ENCODE measurements around the gene KCNH2.

The KCNH2 gene

GRCh38 chr7:150946421-150947240, 31.5 kb downstream of the KCNH2 start:
- no peak for DNase-seq

GRCh38 chr7:150945853-150946420, 32.2 kb downstream of the KCNH2 start:
- DNase-seq, result no peak

- no peak for DNase-seq
Observed at GRCh38 chr7:150945171-150945852, 32.8 kb downstream of the KCNH2 start.

- no peak for DNase-seq
Observed at GRCh38 chr7:150944066-150945042, 33.8 kb downstream of the KCNH2 start.

- DNase-seq, result no peak
Observed at GRCh38 chr7:150943453-150943814, 34.7 kb downstream of the KCNH2 start.

- DNase-seq, result no peak
Observed at GRCh38 chr7:150942591-150943452, 35.3 kb downstream of the KCNH2 start.

- no peak for DNase-seq
Observed at GRCh38 chr7:150942001-150942590, 36.0 kb downstream of the KCNH2 start.

- no peak for DNase-seq
Observed at GRCh38 chr7:150941351-150942000, 36.6 kb downstream of the KCNH2 start.

- no peak for DNase-seq
Observed at GRCh38 chr7:150940431-150941102, 37.6 kb downstream of the KCNH2 start.

- no peak for DNase-seq
Observed at GRCh38 chr7:150939466-150939865, 38.7 kb downstream of the KCNH2 start.

- no peak for DNase-seq
Observed at GRCh38 chr7:150939052-150939451, 39.1 kb downstream of the KCNH2 start.

GRCh38 chr7:150938566-150938965, 39.6 kb downstream of the KCNH2 start:
- no peak for DNase-seq

- DNase-seq, result peak; percentile 14
Observed at GRCh38 chr7:150937848-150938561, 40.1 kb downstream of the KCNH2 start.

- no peak for DNase-seq
Observed at GRCh38 chr7:150936018-150936417, 42.1 kb downstream of the KCNH2 start.

- no peak for DNase-seq
Observed at GRCh38 chr7:150935149-150935548, 43.0 kb downstream of the KCNH2 start.

- DNase-seq, result no peak
Observed at GRCh38 chr7:150934045-150934766, 43.9 kb downstream of the KCNH2 start.

GRCh38 chr7:150931199-150931869, 46.8 kb downstream of the KCNH2 start:
- no peak for DNase-seq

GRCh38 chr7:150928541-150928940, 49.6 kb downstream of the KCNH2 start:
- no peak for DNase-seq

Measured in fibroblast of upper back skin (primary cell).